Spinal cord (tissue), 10 donors: Measurements from ENCODE around the gene GPHA2. TPM values are rescaled to one million over a fixed set of nuclear protein-coding genes. Genes with fewer than 3 reads are reported as not detected.
"Not testable (repeated sequence)": the region's sequence is repeated elsewhere in the genome, so short reads cannot be mapped to it uniquely, and the experiment has no call there.

Experiments
- DNase-seq, 6 donors: peaks; one replicate each; pipeline versions ENCODE4 v3.0.0 to v3.0.0-alpha.2; 2013 to 2015; ENCODE audit warnings: low spot score in 6 of 6, low read depth in 4 of 6
- H3K27ac ChIP-seq: one replicate; pipeline ENCODE4 v1.5.1; 2013; ENCODE audit warnings: low read depth, low read length, control low read depth
- H3K27me3 ChIP-seq: one replicate; pipeline ENCODE4 v1.6.1; 2013; ENCODE audit warnings: low read length; ENCODE audit not compliant: control insufficient read depth, insufficient read depth
- H3K36me3 ChIP-seq: one replicate; pipeline ENCODE4 v1.6.1; 2013; ENCODE audit warnings: low read length; ENCODE audit not compliant: control insufficient read depth, insufficient read depth
- H3K4me1 ChIP-seq: one replicate; pipeline ENCODE4 v1.6.1; 2013; ENCODE audit warnings: low read length; ENCODE audit not compliant: control insufficient read depth, insufficient read depth
- H3K4me3 ChIP-seq: one replicate; pipeline ENCODE4 v1.5.1; 2013; ENCODE audit warnings: low read depth, low read length, control low read depth
- H3K9me3 ChIP-seq: one replicate; pipeline ENCODE4 v1.6.1; 2013; ENCODE audit warnings: low read length; ENCODE audit not compliant: control insufficient read depth, insufficient read depth
- WGBS: methylation state at CpG from one replicate; pipeline ENCODE4 v1.1.5; 2013; ENCODE audit warnings: missing lambda C conversion rate; ENCODE audit not compliant: insufficient coverage; 5-methylcytosine and 5-hydroxymethylcytosine counted together
- long read RNA-seq, 4 donors: transcript quantifications; one replicate each; lab custom pipeline, GENCODE V29; 2026
- polyA plus RNA-seq, 2 donors: library from polyadenylated mRNA; unstranded; fragments of 120-200 nt; gene quantifications; one replicate each; pipeline ENCODE4 v1.2.1, GENCODE V29; 2013; ENCODE audit not compliant: insufficient read length in 2 of 2
- total RNA-seq, 2 donors: library from RNA; depleted of rRNA in 1 of 2; stranded (reverse); fragments of 120-200 nt in 1 of 2; fragments of >200 nt in 1 of 2; gene quantifications; one replicate each; pipeline versions ENCODE4 v1.2.3 to v1.2.4, GENCODE V29; 2013 to 2014
- donor health status: healthy.

The GPHA2 gene, protein sequence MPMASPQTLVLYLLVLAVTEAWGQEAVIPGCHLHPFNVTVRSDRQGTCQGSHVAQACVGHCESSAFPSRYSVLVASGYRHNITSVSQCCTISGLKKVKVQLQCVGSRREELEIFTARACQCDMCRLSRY
- total RNA-seq (1 to 10 TPM in 1 of 2 donors, under 1 TPM in 1; 0.59 to 3.5 TPM), polyA plus RNA-seq (1 to 10 TPM in 1 of 2 donors, not detected in 1; 1.9 TPM)
- long read RNA-seq, donor 1, partial matches to known transcripts = 0 of 1 reads
- long read RNA-seq, donor 1, other reads (novel, unspliced or antisense) = 0 of 1 reads
- long read RNA-seq, donor 2 = 0 reads
- long read RNA-seq, donor 3 = 0 reads
- long read RNA-seq, donor 4, partial matches to known transcripts = 15 of 16 reads
- long read RNA-seq, donor 4, other reads (novel, unspliced or antisense) = 0 of 16 reads

DNA sequence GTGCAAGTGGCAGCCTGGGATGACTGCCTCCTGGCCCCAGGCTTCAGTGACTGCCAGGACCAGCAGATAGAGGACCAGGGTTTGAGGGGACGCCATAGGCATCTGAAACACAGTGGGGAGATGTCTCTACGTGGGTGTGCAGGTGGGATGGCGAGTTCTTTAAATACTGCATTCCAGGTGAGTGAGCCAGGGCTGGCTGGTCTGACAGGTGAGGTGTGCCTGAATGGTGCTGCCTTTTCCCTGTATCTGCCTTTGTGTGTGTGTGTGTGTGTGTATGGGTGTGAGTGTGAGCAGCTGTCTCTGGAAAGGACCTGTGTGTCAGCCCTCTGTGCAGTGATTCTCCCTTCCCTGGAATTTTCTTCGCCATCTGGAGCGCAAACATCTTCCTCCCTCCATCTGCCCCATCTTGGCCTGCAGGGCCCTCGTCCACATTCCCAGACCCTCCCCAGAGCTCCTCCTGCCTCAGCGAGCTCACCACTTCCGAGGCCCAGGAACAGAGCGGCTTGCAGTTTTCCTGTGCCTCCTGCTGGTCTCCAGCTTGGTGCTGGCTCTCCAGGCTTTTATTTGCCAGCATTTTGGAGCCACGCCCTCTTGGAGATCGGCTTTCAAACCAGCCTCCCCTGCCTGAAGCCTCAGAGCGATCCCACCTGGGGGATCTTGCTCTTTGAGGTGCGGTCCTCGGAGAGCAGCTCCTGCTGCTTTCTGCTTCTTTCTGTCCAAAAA lies at the start of gene GPHA2:
Gene GPHA2 (minus strand): TSS at position 535 of the 723 bp plus-strand sequence. CDS start 433 bp downstream, at position 102.
- 39% methylated on average over 14 of the region's 14 CpGs for WGBS
- peak within 1 kb of the TSS; percentile 22 for H3K27ac ChIP-seq

DNA sequence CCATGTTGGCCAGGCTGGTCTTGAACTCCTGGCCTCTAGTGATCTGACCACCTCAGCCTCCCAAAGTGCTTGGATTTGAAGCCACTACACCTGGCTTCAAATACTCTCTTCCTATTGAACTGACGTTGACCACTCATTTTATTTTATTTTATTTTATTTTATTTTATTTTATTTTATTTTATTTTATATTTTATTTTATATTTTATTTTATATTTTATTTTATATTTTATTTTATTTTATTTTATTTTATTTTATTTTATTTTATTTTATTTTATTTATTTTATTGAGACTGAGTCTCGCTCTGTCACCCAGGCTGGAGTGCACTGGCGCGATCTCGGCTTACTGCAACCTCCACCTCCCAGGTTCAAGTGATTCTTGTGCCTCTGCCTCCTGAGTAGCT lies 47.6 kb upstream of the GPHA2 start:
- H3K27ac ChIP-seq, H3K9me3 ChIP-seq, H3K4me3 ChIP-seq, H3K4me1 ChIP-seq, DNase-seq, H3K27me3 ChIP-seq, H3K36me3 ChIP-seq: not testable (repeated sequence)
- no CpG with 5 or more reads among the region's 5 CpGs for WGBS

More for the DNA sequence above, at the start of gene GPHA2:
- no peak within 1 kb of the TSS for H3K4me3 ChIP-seq
- DNase-seq = peak in 2 of 6 donors; percentile 6 to 50
- H3K27me3 ChIP-seq = no peaks in the 10 kb centered on the region
- peaks cover 54% of the 10 kb centered on the region for H3K36me3 ChIP-seq
- no peaks in the 10 kb centered on the region for H3K9me3 ChIP-seq
- peaks cover 10% of the 10 kb centered on the region for H3K4me1 ChIP-seq

DNA sequence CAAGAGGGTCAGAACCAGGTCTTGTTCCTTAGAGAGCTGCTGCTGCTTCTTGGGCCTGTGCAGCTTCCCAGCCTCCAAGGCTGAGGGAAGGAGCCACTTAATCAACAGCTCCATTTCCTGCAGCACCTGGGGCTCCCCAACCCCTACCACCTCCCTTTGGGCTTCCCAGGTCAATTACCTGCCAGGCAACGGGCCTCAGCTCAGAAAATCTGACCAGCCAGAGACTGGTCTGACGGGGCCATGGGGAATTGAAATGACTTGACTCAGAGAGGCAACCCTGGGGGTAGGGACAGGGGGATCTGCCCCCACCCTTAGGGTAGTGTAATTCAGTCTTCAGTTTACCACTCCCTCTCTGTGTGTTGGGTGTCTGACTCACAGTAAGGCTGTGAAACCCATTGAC lies 41.0 kb upstream of the GPHA2 start:
- H3K27ac ChIP-seq = no peak overlapping the region
- 53% methylated on average over 2 of the region's 2 CpGs for WGBS
- DNase-seq = no peak
- no peaks in the 10 kb centered on the region for H3K9me3 ChIP-seq
- H3K27me3 ChIP-seq = no peaks in the 10 kb centered on the region
- peaks cover 8% of the 10 kb centered on the region for H3K4me1 ChIP-seq
- no peak overlapping the region for H3K4me3 ChIP-seq
- H3K36me3 ChIP-seq = no peaks in the 10 kb centered on the region

DNA sequence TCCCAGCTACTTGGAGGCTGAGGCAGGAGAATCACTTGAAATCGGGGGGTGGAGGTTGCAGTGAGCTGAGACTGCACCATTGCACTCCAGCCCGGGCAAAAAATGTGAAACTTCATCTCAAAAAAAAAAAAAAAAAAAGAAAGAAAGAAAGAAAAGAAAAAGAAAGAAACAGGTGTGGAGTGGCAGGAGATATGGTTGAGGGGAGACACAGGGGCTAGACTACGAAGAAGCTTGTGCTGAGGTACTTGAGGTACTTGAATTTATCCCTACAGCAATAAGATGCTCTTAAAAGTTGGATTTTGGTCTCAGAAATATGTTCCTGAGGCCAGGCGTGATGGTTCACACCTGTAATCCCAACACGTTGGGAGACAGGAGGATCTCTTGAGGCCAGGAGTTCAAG lies 38.4 kb upstream of the GPHA2 start:
- Histone ChIP-seq H3K36me3 (no peaks in the 10 kb centered on the region), H3K9me3 (no peaks in the 10 kb centered on the region), H3K4me1 (peaks cover 13% of the 10 kb centered on the region), H3K4me3 (no peak overlapping the region), H3K27me3 (no peaks in the 10 kb centered on the region), H3K27ac (no peak overlapping the region)
- WGBS = 100% methylated on average over 1 of the region's 5 CpGs
- DNase-seq = no peak

DNA sequence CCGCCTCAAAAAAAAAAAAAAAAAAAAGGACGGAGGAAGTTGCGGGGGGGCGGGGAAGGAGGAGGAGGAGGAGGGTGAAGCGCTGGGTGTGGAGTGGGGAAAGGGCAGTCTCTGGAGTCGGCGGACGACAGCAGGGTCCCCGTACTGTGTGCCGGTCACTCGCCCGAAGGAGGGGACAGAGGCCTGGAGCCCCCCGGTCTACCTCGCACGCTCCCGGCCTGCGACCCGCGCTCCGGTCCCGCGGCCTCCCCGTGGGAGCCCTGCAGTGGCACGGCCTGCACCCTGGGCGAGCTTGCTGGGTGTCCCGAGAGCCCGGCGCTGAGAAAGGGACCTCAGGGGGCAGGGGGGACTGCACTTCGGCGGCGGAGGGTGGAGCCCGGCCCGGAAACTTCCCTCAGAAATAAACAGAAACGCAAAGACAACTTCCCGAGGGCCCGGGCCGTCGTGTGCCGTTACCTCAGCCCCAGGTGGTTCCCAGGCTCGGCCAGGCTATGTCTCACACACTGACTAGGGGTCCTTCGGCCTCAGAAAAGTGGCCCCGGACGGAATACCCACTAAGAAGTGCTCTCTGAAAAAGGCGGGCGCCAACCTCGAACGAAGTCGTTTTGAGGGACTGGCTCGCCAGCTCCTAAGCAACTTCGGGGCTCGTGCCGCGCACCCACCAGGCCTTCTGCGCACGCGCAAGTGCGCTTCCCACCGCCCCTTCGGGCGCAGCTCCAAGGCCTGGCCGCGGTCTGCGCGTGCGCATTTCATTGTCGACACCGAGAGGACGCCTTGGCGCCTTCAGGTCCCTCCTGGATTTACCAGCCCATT lies 35.9 kb upstream of the GPHA2 start, which contains the start of gene MAJIN:
Gene MAJIN (minus strand): TSS at position 688 of the 813 bp plus-strand sequence. CDS start 12,703 bp downstream, outside the sequence.
- Histone ChIP-seq H3K27me3 (no peaks in the 10 kb centered on the region), H3K9me3 (no peaks in the 10 kb centered on the region), H3K4me3 (peak within 1 kb of the TSS; percentile 12), H3K4me1 (peaks cover 13% of the 10 kb centered on the region), H3K27ac (no peak within 1 kb of the TSS), H3K36me3 (no peaks in the 10 kb centered on the region)
- WGBS = 16% methylated on average over 65 of the region's 69 CpGs
- DNase-seq = peak; percentile 73 to 97 (median 77)

DNA sequence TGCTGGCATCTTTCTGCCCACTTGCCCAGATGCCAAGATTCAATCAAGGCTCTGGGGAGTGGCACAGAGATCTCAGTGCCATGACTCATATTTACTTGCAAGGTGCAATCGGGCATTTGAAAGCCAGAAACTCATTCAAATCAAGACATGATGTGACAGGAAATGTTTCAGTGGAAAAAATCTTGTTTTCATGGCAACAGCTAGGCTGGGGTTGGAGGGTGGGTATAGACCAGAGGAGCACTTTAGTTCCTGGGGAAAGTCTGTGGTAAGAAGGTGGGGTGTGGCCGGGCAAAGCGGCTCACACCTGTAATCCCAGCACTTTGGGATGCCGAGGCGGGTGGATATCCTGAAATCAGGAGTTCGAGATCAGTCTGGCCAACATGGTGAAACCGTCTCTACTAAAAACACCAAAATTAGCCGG lies 35.0 kb upstream of the GPHA2 start:
- H3K27me3 ChIP-seq = no peaks in the 10 kb centered on the region
- no peak overlapping the region for H3K27ac ChIP-seq
- H3K36me3 ChIP-seq = no peaks in the 10 kb centered on the region
- WGBS = 89% methylated on average over 8 of the region's 8 CpGs
- peaks cover 13% of the 10 kb centered on the region for H3K4me1 ChIP-seq
- H3K4me3 ChIP-seq = no peak overlapping the region
- DNase-seq = no peak
- H3K9me3 ChIP-seq = no peaks in the 10 kb centered on the region

DNA sequence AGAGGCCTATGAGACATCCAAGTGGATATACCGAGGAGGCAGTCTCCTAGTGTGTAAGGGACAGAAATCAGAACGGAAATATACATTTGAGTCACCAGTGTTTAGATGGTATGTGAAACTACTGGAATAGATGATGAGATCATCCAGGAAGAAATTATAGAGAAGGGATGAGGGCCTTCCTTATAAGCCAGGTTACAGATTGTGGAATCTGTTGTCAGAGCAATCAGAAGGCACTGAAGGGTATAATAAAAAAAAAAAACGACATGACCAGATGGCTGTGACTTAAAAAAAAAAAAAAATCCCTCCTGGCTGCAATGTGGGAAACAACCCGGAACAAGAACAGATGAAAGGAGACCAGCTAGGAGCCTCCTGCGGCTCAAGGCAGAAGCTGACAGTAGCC lies 33.5 kb upstream of the GPHA2 start:
- H3K27me3 ChIP-seq = no peaks in the 10 kb centered on the region
- WGBS = 75% methylated on average over 4 of the region's 5 CpGs
- H3K4me3 ChIP-seq = no peak overlapping the region
- DNase-seq = peak in 2 of 6 donors; percentile 19 to 27
- no peak overlapping the region for H3K27ac ChIP-seq
- H3K4me1 ChIP-seq = peaks cover 13% of the 10 kb centered on the region
- no peaks in the 10 kb centered on the region for H3K36me3 ChIP-seq
- H3K9me3 ChIP-seq = no peaks in the 10 kb centered on the region

DNA sequence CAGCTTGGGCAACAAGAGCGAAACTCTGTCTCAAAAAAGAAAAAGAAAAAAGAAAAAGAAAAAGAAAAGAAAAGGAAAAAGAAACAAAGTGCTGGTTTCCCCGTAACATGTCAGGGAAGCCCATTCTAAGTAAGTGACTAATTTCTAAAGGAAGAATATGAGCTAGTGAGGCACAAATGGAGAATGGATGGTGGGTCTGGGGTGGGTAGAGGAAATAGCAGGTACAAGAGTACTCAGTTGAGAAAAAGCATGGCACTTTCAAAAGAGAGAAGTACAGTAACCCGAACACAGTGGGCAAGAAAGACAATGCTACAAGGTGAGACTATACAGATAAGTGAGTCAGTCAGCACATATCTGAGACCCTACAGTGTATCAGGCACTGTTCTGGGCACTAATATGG lies 31.7 kb upstream of the GPHA2 start:
- no peaks in the 10 kb centered on the region for H3K27me3 ChIP-seq
- H3K4me3 ChIP-seq = no peak overlapping the region
- WGBS = 92% methylated on average over 3 of the region's 3 CpGs
- H3K36me3 ChIP-seq = no peaks in the 10 kb centered on the region
- H3K27ac ChIP-seq = no peak overlapping the region
- H3K4me1 ChIP-seq = peaks cover 12% of the 10 kb centered on the region
- no peaks in the 10 kb centered on the region for H3K9me3 ChIP-seq
- DNase-seq = no peak

DNA sequence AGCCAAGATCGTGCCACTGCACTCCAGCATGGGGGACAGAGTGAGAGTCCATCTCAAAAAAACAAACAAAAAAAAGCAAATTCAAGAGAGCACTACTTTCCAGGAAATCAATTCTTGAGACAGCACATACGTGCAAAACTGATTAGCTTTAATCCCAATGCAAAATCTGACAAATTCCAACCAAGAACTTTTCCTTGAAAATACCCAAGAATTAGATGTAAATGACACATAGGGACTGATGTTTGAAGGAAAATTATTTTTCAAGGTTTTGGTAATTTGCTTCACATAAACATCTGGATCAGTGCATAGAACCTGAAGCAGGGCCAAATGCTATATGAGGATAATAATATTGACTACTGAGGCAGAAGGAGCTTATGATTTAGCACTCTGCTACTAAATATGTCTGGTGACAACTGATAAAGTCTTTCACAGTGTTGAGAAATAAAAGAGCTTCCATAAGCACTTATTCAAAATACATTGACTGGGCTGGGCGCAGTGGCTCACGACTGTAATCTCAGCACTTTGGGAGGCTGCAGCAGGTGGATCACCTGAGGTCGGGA lies 27.5 kb upstream of the GPHA2 start:
- no peaks in the 10 kb centered on the region for H3K36me3 ChIP-seq
- no peak overlapping the region for H3K27ac ChIP-seq
- no peak overlapping the region for H3K4me3 ChIP-seq
- no peaks in the 10 kb centered on the region for H3K4me1 ChIP-seq
- H3K9me3 ChIP-seq = no peaks in the 10 kb centered on the region
- 90% methylated on average over 4 of the region's 5 CpGs for WGBS
- H3K27me3 ChIP-seq = no peaks in the 10 kb centered on the region
- DNase-seq = no peak
